Aortic smooth muscle cell (primary cell): ENCODE data around the gene SMR3A. TPM values are rescaled to one million over a fixed set of nuclear protein-coding genes. Genes with fewer than 3 reads are reported as not detected.

Experiments
- total RNA-seq: library from RNA; depleted of rRNA; stranded (reverse); fragments of >200 nt; gene quantifications from 2 replicates; pipeline ENCODE4 v1.2.3, GENCODE V29; 2014

SMR3A gene
- total RNA-seq: not detected in 2 replicates

DNA sequence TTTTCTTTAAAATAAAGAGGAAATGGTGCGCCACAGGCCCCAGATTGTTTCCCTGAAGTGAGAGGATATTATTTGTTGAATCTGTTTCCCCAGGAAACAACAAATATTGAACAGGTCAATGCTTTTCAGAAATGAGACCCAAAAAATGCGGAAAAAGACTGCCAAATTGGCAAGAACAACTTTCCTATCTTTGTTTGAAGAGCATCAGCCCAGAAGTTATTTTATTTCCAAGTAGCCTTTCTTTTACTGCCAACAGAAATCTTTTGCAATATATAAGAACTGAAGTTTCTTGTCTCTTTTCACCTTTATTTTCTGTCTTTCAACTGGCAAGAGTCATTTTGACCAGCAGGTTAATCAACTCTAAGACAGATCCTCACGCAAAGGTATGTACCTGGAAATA is at the start of gene SMR3A:
TSS of gene SMR3A (plus strand) at position 301 of the 400 bp plus-strand sequence. CDS start 1,356 bp downstream, outside the sequence.

DNA sequence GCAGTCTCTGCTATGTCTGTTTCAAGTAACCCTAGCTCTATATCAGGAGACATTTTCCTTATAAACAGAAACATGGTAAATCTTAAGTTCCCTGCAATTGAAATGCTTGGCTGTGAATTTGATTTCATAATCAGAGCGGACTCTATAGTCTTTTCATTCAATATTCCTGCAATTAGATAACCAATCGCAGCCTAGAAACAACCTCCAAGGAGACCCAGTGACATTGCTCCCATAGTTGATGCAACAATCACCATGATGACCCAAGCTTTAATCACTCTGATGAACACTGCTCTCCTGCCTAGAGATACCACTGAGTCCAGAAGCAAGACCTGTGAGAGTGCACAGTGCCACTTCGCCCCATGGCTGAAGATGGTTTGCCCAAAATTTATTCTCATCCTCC is 25.9 kb upstream of the SMR3A start, which contains the start of gene CABS1:
TSS of gene CABS1 (plus strand) at position 301 of the 400 bp plus-strand sequence. CDS start at position 360, 59 bp downstream.

DNA sequence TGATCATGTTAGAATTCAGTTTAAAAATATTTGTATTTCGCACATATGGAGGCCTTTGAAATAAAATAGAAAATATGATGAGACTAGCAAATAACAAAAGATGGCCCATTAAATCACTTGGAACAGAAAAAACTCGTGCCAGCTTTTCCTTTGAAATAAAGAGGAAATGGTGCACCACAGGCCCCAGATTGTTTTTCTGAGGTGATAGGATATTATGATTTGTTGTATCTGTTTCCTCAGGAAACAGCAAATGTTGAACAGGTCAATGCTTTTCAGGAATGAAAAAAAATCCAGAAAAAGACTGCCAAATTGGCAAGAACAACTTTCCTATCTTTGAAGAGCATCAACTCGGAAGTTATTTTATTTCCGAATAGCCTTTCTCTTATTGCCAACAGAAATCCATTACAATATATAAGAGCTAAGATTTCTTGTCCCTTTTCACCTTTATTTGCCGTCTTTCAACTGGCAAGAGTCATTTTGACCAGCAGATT is 22.2 kb downstream of the SMR3A start, which contains the start of gene SMR3B:
TSS of gene SMR3B (plus strand) at position 441 of the 491 bp plus-strand sequence. CDS start 1,380 bp downstream, outside the sequence.

DNA sequence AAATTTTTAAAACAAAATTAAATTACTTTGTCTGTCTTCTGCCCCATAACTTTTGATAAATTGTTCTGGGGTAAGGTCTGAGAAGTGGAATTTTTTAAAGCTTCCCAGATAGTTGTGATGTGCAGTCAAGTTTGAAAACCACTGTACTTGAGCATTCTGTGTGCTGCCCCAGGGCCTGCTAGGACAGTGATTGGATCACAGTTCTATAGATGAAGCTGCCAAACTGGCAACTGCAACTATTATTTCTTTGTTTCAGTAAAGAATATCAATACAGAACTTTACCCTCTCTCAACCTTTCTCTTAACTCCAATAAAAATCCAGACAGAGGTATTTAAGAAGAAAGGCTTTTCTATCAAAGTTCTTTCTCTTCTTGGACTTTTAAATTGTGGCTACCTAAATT is 37.0 kb downstream of the SMR3A start, which contains the start of gene OPRPN:
TSS of gene OPRPN (plus strand) at position 361 of the 400 bp plus-strand sequence. CDS start 1,346 bp downstream, outside the sequence.

Other genes starting within 250 kb of the SMR3A start
- gene PRR27, start 206.5 kb upstream of the SMR3A start, total RNA-seq: not detected in 2 replicates
- gene ODAM, start 165.0 kb upstream of the SMR3A start, total RNA-seq: not detected in 2 replicates
- gene FDCSP, start 134.6 kb upstream of the SMR3A start, total RNA-seq: not detected in 2 replicates
- not detected in 2 replicates for gene CSN3, start 118.2 kb upstream of the SMR3A start, total RNA-seq
- gene CABS1, start 25.8 kb upstream of the SMR3A start, total RNA-seq: not detected in 2 replicates
- gene SMR3B, start 22.4 kb downstream of the SMR3A start, total RNA-seq: not detected in 2 replicates
- not detected in 2 replicates for gene OPRPN, start 37.2 kb downstream of the SMR3A start, total RNA-seq
- not detected in 2 replicates for gene MUC7, start 111.4 kb downstream of the SMR3A start, total RNA-seq
- gene AMTN, start 157.8 kb downstream of the SMR3A start, total RNA-seq: 0.12 TPM in 1 of 2 replicates, not detected in the other
- gene AMBN, start 231.5 kb downstream of the SMR3A start, total RNA-seq: not detected in 2 replicates